PFSK-1 (cell line): ENCODE data around the gene INVS.

Experiments used
- FOXP2 ChIP-seq: optimal IDR thresholded peaks from 2 replicates; pipeline ENCODE3; 2011; ENCODE audit warnings: borderline replicate concordance, control low read depth, inconsistent platforms; ENCODE audit not compliant: insufficient read depth; ENCODE audit errors: extremely low read length, extremely low read depth
- POLR2AphosphoS5 ChIP-seq: IDR thresholded peaks from 2 replicates; pipeline ENCODE4 v1.6.1; 2012; ENCODE audit warnings: low read depth, mild to moderate bottlenecking, control low read depth, low read length, moderate library complexity
- SIN3A ChIP-seq: IDR thresholded peaks from 2 replicates; pipeline ENCODE4 v1.6.1; 2012; ENCODE audit warnings: mild to moderate bottlenecking, low read length, moderate library complexity, borderline replicate concordance; ENCODE audit not compliant: insufficient read depth
- TAF1 ChIP-seq: IDR thresholded peaks from 2 replicates; pipeline ENCODE4 v1.6.1; 2012; ENCODE audit warnings: low read length, control low read depth, borderline replicate concordance; ENCODE audit not compliant: insufficient read depth
- TF ChIP-seq, protein P1 (sequence below), 2 experiments: IDR thresholded peaks; 2 replicates each; pipeline versions ENCODE4 v1.6.1 to v1.8.0; 2011 to 2012; ENCODE audit warnings: low read depth in 2 of 2, low read length in 2 of 2, control low read depth in 1 of 2, inconsistent platforms in 1 of 2, mild to moderate bottlenecking in 1 of 2, moderate library complexity in 1 of 2; ENCODE audit not compliant: insufficient read depth in 1 of 2

DNA sequence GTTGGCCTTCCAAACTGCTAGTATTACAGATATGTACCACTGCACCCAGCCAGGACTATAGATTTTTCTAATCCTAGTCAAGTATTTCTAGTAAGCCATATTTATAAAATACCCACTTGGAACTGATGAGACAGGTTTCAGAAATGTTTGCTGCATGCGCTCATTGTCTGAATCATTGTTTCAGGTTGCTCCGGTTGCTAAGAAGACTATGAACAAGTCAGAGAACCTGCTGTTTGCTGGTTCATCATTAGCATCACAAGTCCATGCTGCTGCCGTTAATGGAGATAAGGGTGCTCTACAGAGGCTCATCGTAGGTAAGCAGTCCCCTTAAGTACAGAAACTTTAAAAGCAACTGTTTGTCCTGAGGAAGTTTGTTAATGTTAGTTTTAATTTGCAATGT is 5.3 kb downstream of the INVS start:
- TF ChIP-seq, protein P1, sequence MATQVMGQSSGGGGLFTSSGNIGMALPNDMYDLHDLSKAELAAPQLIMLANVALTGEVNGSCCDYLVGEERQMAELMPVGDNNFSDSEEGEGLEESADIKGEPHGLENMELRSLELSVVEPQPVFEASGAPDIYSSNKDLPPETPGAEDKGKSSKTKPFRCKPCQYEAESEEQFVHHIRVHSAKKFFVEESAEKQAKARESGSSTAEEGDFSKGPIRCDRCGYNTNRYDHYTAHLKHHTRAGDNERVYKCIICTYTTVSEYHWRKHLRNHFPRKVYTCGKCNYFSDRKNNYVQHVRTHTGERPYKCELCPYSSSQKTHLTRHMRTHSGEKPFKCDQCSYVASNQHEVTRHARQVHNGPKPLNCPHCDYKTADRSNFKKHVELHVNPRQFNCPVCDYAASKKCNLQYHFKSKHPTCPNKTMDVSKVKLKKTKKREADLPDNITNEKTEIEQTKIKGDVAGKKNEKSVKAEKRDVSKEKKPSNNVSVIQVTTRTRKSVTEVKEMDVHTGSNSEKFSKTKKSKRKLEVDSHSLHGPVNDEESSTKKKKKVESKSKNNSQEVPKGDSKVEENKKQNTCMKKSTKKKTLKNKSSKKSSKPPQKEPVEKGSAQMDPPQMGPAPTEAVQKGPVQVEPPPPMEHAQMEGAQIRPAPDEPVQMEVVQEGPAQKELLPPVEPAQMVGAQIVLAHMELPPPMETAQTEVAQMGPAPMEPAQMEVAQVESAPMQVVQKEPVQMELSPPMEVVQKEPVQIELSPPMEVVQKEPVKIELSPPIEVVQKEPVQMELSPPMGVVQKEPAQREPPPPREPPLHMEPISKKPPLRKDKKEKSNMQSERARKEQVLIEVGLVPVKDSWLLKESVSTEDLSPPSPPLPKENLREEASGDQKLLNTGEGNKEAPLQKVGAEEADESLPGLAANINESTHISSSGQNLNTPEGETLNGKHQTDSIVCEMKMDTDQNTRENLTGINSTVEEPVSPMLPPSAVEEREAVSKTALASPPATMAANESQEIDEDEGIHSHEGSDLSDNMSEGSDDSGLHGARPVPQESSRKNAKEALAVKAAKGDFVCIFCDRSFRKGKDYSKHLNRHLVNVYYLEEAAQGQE (IDR thresholded peaks at IDR 0.05; ENCODE audit: insufficient read depth in 1 of 2, low read depth in 2 of 2, low read length in 2 of 2) = no peak
- no peak for TF ChIP-seq FOXP2
- no peak for TF ChIP-seq SIN3A
- no peak for TF ChIP-seq POLR2AphosphoS5
- no peak for TF ChIP-seq TAF1
